Stimulated activated CD8-positive, alpha-beta memory T cell treated with anti-CD3 and anti-CD28 coated beads, Interleukin-4, amount 100 ng/mL, for 4 hours (primary cell): ENCODE measurements around the gene GALP.
"Not testable (repeated sequence)": the region's sequence is repeated elsewhere in the genome, so short reads cannot be mapped to it uniquely, and the experiment has no call there.

Source experiments
- DNase-seq, 2 donors: peaks; one replicate each; pipeline ENCODE4 v3.0.0-alpha.2; 2020; ENCODE audit warnings: low read depth in 2 of 2, low spot score in 1 of 2

The GALP gene

DNA sequence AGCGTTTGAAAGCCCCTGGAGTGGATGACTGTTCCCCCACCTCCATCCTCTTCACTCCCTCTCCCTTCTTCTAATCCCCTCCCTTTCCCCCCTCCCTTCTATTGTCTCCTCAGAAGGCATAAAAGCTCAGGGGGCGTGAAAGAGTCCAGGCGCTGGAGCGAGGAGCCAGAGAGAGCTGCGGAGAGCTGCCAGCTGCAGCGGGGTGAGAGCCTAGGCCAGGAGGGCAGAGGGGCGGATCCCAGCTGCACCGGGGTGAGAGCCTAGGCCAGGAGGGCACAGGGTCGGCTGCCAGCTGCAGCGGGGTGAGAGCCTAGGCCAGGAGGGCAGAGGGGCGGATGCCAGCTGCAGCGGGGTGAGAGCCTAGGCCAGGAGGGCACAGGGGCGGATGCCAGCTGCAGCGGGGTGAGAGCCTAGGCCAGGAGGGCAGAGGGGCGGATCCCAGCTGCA lies at the start of gene GALP:
Gene GALP (plus strand): TSS at position 148 of the 447 bp plus-strand sequence. CDS start 1,101 bp downstream, outside the sequence.
- not testable (repeated sequence) for DNase-seq

GRCh38 chr19:56126983-56127780 lies 48.6 kb upstream of the GALP start:
- no peak for DNase-seq

DNA sequence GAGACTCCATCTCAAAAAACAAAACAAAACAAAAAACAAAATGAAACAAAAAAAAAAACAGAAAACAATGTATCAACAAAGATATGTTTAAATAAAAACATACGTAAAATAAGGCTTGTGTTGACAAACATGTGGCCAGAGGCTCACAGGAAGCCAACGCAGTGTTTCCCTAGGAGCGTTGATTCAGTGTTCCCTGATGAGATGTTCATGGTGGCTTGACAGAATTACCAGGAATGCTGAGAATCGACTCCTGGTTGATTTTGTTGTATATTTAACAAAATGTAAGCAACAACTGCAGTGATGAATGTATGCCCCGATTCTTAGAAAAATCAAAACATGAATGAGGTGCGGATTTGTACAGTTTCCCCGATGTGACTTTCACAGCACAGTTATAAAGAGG lies 45.8 kb upstream of the GALP start:
- DNase-seq: no peak

DNA sequence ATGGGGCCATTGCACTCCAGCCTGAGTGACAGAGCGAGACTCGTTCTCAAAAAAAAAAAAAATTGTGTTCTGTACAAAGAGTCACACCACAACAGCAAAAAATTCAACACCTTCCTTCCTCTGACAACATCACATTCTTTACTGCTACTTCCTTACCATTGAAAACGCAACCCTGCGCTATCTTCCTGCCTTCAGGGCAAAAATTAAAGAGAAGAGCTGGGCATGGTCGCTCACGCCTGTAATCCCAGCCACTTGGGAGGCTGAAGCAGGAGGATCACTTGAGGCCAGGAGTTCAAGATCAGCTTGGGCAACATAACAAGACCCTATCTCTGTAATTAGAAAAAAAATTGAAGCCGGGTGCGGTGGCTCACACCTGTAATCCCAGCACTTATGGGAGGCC lies 44.2 kb upstream of the GALP start:
- no peak for DNase-seq

DNA sequence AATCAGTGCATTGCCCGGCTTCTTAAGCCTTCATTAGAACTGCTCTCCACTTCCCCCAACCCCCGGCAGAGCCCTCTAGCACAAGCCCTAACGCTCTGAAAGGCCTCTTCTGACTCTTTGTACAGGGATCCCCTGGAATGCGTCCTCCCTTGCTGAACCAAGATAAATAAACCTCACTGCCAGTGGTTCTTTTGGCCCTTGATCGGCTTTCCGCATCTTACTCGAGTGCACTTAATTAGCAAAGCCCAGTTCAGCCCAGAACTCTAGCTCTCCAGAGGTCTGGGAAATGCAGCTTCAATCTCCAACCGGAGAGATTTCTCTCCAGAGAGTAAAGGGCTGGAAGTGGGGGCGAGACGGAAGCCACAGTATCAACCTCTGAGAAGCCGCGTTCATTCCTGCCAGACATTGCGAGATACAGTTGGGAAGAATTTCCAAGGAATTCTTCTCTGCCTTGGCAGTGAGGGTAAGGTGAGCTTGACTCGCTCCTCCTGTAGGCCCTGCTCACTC lies 43.4 kb upstream of the GALP start:
- no peak for DNase-seq

DNA sequence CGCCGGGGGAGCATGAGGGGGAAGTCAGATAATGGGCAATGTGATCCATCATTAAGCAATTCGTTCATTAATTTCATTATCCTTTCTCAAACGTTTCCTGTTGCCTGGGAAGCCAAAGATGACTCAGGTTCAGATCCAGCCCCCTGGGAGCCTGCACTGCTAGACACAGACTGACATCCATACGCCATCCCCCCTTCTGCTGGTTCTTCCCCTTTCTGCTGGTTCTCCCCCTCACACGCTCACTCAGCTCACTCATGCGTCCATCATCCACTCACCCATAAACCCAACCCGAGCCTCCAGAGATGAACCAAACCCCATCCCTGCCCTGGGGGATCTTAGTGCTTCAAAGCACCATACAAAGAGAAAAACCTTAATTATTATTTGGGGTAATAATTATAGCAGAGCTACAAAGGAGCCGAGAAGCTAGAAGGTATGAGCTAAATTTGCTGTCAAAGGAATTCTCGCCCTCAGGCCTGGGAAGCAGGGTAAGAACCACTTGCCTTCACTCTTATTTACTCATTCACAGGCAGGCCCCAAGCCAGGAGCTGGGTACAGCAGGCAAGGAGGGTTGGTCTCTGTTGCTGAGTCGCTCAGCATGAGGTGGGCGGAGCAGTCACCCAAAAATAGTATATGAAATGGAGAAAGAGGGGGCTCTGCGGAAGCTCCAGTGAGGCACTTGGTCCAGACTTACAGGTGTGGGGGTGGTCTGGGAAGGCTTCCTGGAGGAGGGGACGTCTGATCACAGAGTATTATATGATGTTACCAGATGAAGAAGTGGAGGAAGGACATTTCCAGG lies 41.8 kb upstream of the GALP start:
- DNase-seq: no peak

GRCh38 chr19:56134654-56134921 lies 41.2 kb upstream of the GALP start:
- no peak for DNase-seq

DNA sequence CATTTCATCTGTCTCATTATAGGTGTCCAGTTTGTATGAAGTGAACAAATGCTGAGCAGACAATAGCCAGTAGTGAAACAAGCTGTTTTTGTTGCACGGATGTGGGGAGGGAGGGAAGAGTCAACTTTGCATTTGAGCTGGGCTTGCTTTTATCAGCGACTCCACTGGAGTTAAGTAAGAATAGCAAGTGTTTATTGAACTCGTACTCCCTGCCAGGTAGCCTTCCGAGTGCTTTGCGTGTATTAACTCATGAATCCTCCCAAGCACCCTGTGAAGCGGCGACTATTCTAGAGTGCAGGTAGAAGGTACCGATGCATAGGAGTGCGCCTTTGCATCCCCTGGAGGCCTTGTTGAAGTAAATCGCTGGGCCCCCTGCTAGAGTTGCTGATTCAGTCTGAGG lies 39.4 kb upstream of the GALP start:
- DNase-seq: no peak

DNA sequence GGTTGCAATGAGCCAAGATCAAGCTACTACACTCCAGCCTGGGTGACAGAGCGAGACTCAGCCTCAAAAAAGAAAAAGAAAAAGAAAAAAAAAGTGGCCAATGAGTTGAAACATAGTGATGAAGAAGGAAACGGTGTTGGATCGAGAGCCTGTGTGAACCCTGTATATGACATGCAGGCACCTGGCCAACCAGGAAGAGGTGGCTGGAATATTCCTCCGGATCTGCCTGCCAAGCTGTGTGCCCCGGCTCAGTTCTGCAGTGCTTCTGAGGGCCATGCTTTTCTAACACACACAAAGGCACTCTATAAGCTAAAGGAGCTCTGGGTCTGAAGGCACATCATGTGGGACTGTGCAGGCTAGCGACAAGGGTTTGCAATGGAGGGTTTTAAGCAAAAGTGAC lies 38.4 kb upstream of the GALP start:
- DNase-seq: no peak

GRCh38 chr19:56138069-56138468 lies 37.7 kb upstream of the GALP start:
- no peak for DNase-seq

DNA sequence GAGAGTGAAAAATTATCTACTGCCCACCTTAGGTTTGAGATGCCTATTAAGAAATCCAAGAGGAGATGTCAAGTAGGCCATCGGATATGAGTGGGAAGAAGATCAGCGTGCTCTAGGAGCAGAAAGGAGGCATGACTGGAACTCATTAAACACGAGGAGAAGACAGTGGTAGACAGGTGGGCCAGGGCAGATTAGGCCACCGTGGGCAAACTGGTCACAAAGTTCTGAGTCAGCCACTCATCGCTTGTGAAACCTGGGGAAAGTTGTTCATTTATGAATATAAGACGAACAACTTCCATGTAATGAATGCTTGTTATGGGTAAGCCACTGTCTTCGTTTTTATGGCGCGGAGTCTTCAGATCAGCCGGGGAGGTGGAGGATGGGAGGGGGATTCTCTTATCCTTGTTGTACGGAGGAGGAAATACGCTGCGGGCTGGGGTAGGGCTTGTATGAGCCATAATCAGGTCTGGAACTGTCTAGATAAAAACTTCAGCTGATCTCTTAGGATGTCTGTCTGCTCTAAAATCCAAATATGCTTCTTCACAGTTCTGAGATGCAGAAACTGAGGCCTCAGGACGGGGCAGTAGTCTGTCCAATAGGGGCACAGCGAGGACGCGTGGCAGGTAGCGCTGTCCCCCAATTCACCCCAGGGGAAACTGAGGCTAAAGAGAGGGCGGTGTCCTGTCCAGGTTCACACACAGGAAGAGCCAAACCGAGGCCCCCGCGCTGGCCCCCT lies 35.8 kb upstream of the GALP start:
- DNase-seq: no peak

- DNase-seq: peak; percentile 94 to 99
These were observed 35.0 kb upstream of the GALP start, which contains the start of gene ZNF444 for GRCh38 chr19:56140583-56141416. Gene ZNF444 (plus strand): TSS chr19:56141287. CDS start chr19:56146912, 5,625 bp downstream.

GRCh38 chr19:56141417-56141993 lies 34.3 kb upstream of the GALP start:
- DNase-seq: no peak

DNA sequence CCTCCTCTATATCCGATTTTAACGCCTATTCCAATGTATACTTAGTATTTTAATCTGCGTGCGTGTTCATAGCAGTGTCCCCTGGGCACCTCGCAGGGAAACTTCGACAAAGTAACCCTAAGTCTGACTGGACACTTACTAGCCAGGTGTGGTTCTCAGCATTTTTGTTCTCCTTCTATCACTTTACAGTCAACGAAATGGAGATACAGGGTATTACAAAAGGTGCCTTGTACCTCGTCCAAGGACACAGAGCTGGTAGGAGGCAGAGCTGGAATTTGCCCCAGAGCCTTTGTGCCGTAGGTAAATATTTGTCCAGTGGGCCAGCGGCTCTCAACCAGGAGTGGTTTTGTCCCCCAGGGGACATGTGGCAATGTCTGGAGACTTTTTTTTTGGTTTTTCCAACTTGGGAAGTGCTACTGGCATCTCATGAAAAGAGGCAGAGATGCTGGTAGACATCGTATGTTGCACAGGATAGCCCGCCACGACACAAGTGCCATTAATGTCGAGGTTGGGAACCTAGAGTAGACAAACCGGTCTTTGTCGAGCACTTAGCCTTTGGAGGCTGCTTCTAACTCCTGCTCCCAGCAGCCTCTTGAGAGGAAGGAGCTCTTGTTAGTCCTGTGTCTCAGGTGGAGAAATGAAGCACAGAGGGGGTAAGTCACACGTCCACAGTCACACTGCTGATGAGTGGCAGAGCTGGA lies 33.6 kb upstream of the GALP start:
- DNase-seq: no peak

GRCh38 chr19:56142897-56143434 lies 32.8 kb upstream of the GALP start:
- no peak for DNase-seq

DNA sequence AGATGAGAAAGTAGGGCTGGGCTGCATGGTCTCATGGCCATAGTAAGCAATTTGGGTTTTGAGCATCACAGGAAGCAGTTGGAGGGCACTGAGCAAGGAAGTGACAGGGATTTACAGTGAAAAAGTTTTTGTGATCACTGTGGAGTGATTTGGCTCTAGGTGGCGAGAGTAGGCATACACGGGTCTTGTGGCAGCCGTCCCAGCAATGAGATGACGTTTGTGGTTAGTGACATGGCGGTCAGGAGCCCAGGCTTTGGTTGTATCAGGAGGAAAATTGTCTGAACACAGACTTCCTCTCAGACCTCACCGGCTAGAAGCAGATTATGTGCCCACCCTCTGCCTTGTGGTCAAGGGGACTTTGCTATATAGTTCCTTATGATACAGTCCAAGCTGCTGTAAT lies 31.4 kb upstream of the GALP start:
- DNase-seq: no peak

DNA sequence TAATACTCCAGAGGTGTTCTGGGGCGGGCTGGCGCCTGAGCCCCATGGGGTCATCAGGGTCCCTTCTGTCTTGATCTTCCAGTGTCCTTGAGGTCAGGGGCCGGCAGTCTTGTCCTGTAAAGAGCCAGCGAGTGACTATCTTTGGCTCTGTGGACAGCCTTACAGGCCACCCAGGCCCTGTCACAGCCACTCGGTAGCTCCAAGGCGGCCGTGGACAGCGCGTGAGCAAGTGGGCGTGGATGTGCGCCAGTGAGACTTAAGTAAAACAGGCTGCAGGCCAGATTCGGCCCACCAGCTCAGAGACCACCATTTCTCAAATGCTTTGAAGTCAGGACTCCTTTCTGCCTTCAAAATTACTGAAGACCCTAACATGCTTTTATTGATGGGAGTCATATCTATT lies 31.0 kb upstream of the GALP start:
- DNase-seq: no peak

- no peak for DNase-seq
These were observed 30.1 kb upstream of the GALP start for GRCh38 chr19:56145698-56146097.

- no peak for DNase-seq
These were observed 28.9 kb upstream of the GALP start for GRCh38 chr19:56146904-56147303.
